ENCODE results near the gene LARP1. TPM values are rescaled to one million over a fixed set of nuclear protein-coding genes. Genes with fewer than 3 reads are reported as not detected.

Gene LARP1
- total RNA-seq, 1 experiment from 2014 or later, result 63.9 TPM

DNA sequence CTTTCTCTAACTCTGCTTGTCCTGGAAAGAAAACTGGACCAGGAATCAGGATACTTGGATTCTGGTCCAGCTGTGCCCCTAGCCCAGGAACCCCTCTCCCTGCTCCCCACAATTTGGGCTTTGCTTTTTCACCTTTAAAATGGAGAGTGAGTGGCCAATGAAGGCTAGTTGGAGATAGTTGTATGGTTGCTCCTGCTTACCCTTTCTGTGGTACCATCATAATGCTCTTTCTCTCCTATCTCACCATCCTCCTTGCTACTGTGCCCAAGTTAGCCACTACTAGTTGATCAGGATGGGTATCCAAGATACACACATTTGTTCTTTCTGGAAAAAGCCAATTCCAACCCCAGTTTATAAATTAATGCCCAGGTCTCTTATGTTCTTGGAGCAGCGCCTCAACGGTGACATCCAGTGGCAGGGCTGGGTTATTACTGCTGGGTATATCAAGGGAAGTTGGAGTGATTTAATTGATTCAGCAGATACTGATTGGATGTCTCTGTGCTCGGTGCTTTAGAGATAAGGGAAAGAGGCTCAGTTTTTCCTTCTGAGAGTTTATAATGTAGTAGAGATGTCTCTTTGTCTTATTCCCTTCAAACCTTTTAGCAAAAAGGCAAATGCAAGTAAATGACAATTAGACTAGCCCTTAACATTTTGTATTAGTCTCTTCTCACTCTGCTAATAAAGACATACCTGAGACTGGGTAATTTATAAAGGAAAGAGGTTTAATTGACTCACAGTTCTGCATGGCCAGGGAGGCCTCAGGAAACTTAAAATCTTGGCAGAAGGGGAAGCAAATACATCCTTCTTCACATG is 56.7 kb downstream of the LARP1 start:
- no peaks in the 10 kb centered on the region for H3F3A ChIP-seq (ENCODE audit: low read length, unreplicated experiment)
- no peak overlapping the region for H3K4me2 ChIP-seq (ENCODE audit: low read length)
- DNase-seq (peak; percentile 52), ATAC-seq (peak; percentile 72)
- no peaks in the 10 kb centered on the region for H4K20me1 ChIP-seq (ENCODE audit: low read length)
- POLR2A ChIA-PET (ENCODE audit: unreplicated experiment), result no interaction called here
- TF ChIP-seq, protein P1, sequence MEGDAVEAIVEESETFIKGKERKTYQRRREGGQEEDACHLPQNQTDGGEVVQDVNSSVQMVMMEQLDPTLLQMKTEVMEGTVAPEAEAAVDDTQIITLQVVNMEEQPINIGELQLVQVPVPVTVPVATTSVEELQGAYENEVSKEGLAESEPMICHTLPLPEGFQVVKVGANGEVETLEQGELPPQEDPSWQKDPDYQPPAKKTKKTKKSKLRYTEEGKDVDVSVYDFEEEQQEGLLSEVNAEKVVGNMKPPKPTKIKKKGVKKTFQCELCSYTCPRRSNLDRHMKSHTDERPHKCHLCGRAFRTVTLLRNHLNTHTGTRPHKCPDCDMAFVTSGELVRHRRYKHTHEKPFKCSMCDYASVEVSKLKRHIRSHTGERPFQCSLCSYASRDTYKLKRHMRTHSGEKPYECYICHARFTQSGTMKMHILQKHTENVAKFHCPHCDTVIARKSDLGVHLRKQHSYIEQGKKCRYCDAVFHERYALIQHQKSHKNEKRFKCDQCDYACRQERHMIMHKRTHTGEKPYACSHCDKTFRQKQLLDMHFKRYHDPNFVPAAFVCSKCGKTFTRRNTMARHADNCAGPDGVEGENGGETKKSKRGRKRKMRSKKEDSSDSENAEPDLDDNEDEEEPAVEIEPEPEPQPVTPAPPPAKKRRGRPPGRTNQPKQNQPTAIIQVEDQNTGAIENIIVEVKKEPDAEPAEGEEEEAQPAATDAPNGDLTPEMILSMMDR (conservative IDR thresholded peaks at IDR 0.05; ENCODE audit: low read depth, low read length), result peak; percentile 87
- TF ChIP-seq EZH2 (IDR thresholded peaks at IDR 0.05; ENCODE audit: low read length, unreplicated experiment) (no peak), EZH2phosphoT487 (IDR thresholded peaks at IDR 0.05; ENCODE audit: borderline replicate concordance, low read length) (no peak)
- CTCF ChIA-PET, result no interaction called here
- H3K27me3 ChIP-seq (ENCODE audit: low read length), result no peaks in the 10 kb centered on the region
- H2AFZ ChIP-seq (ENCODE audit: low read length), result no peak overlapping the region
- H3K9me3 ChIP-seq (ENCODE audit: low read length), result no peaks in the 10 kb centered on the region
- H3K4me1 ChIP-seq (ENCODE audit: insufficient read depth, low read length), result no peaks in the 10 kb centered on the region
- H3K79me2 ChIP-seq (ENCODE audit: low read length), result no peaks in the 10 kb centered on the region
- H3K27ac ChIP-seq (ENCODE audit: low read length), result no peak overlapping the region
- intact Hi-C loops (cut with micrococcal nuclease), result loop anchor here (1.0 to 5.0 kb wide), 3 partner anchors 45 to 162 kb away; partner anchors contain the start of genes CNOT8 and LARP1
- no peak overlapping the region for H3K4me3 ChIP-seq (ENCODE audit: low read length)
- H3K9me2 ChIP-seq (replicated peaks; ENCODE audit: low read length), result no peaks in the 10 kb centered on the region
- peaks cover 33% of the 10 kb centered on the region for H3K36me3 ChIP-seq (ENCODE audit: low read depth, low read length)
- H3K9ac ChIP-seq (ENCODE audit: low read length), result no peak overlapping the region
- no TSS peak for BruUV-seq (replicated peaks)

DNA sequence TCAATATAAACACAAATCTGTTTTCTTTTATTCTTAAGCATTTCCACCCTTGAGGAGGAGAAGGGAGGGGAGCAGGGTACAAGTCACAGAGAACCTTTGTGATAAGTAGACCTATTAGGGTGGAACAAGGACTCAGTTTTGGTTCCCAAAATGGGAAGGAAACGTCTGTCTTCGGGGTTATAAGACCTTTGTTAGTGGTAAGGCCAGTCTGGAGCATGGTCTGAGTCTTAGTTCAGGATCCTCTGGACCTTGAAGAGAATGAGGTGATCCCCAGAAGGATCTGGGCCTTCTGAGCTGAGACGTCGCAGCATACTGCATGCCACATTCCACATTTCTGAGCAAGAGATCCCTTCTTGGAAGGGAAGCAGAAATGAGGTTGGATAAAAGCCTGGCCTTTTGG is 58.0 kb downstream of the LARP1 start:
- Histone ChIP-seq H3F3A (ENCODE audit: low read length, unreplicated experiment) (no peaks in the 10 kb centered on the region), H3K9ac (ENCODE audit: low read length) (no peak overlapping the region), H3K27me3 (ENCODE audit: low read length) (no peaks in the 10 kb centered on the region), H3K4me1 (ENCODE audit: insufficient read depth, low read length) (no peaks in the 10 kb centered on the region), H3K9me2 (replicated peaks; ENCODE audit: low read length) (no peaks in the 10 kb centered on the region), H3K9me3 (ENCODE audit: low read length) (no peaks in the 10 kb centered on the region), H3K4me3 (ENCODE audit: low read length) (no peak overlapping the region), H3K4me2 (ENCODE audit: low read length) (no peak overlapping the region), H2AFZ (ENCODE audit: low read length) (no peak overlapping the region), H4K20me1 (ENCODE audit: low read length) (no peaks in the 10 kb centered on the region), H3K79me2 (ENCODE audit: low read length) (no peaks in the 10 kb centered on the region), H3K36me3 (ENCODE audit: low read depth, low read length) (peaks cover 29% of the 10 kb centered on the region), H3K27ac (ENCODE audit: low read length) (no peak overlapping the region)
- TF ChIP-seq EZH2 (IDR thresholded peaks at IDR 0.05; ENCODE audit: low read length, unreplicated experiment), result no peak
- ChIA-PET CTCF (no interaction called here), POLR2A (ENCODE audit: unreplicated experiment) (no interaction called here)
- intact Hi-C loops (cut with micrococcal nuclease), result loop anchor here (5.0 kb wide), 2 partner anchors 44 to 56 kb away; partner anchors contain the start of genes CNOT8 and LARP1
- no TSS peak for BruUV-seq (replicated peaks)
- DNase-seq (no peak), ATAC-seq (no peak)

- H3K79me2 ChIP-seq (ENCODE audit: low read length), result no peaks in the 10 kb centered on the region
- ATAC-seq (no peak), DNase-seq (no peak)
- no peak overlapping the region for H3K27ac ChIP-seq (ENCODE audit: low read length)
- intact Hi-C loops (cut with micrococcal nuclease), result loop anchor here (5.0 kb wide), 2 partner anchors 44 to 56 kb away; partner anchors contain the start of genes CNOT8 and LARP1
- TF ChIP-seq EZH2phosphoT487 (IDR thresholded peaks at IDR 0.05; ENCODE audit: borderline replicate concordance, low read length) (no peak), EZH2 (IDR thresholded peaks at IDR 0.05; ENCODE audit: low read length, unreplicated experiment) (no peak)
- TF ChIP-seq, protein P1 (conservative IDR thresholded peaks at IDR 0.05; ENCODE audit: low read depth, low read length), result no peak
- no peak overlapping the region for H3K9ac ChIP-seq (ENCODE audit: low read length)
- no peaks in the 10 kb centered on the region for H3F3A ChIP-seq (ENCODE audit: low read length, unreplicated experiment)
- H3K9me2 ChIP-seq (replicated peaks; ENCODE audit: low read length), result no peaks in the 10 kb centered on the region
- H3K9me3 ChIP-seq (ENCODE audit: low read length), result no peaks in the 10 kb centered on the region
- BruUV-seq (replicated peaks), result no TSS peak
- no peak overlapping the region for H3K4me2 ChIP-seq (ENCODE audit: low read length)
- no peaks in the 10 kb centered on the region for H4K20me1 ChIP-seq (ENCODE audit: low read length)
- H3K4me3 ChIP-seq (ENCODE audit: low read length), result no peak overlapping the region
- no peaks in the 10 kb centered on the region for H3K27me3 ChIP-seq (ENCODE audit: low read length)
- H3K36me3 ChIP-seq (ENCODE audit: low read depth, low read length), result peaks cover 34% of the 10 kb centered on the region
- no peak overlapping the region for H2AFZ ChIP-seq (ENCODE audit: low read length)
- CTCF ChIA-PET, result no interaction called here
- H3K4me1 ChIP-seq (ENCODE audit: insufficient read depth, low read length), result no peaks in the 10 kb centered on the region
- POLR2A ChIA-PET (ENCODE audit: unreplicated experiment), result no interaction called here
These were observed 58.6 kb downstream of the LARP1 start for GRCh38 chr5:154813736-154814135.
